Parathyroid adenoma (tissue), 2 donors: ENCODE results near the gene LRP1B.

Experiments used
- H2AFZ ChIP-seq: fragments of 300-600 bp; sonication (generic); one replicate; pipeline ENCODE4 v1.7.0; 2017; ENCODE audit warnings: antibody characterized with exemption, mild to moderate bottlenecking
- H3K27ac ChIP-seq: fragments of 300-600 bp; sonication (generic); one replicate; pipeline ENCODE4 v1.7.0; 2017
- H3K27me3 ChIP-seq: fragments of 300-600 bp; sonication (generic); one replicate; pipeline ENCODE4 v1.7.0; 2017; ENCODE audit warnings: low read length; ENCODE audit not compliant: control insufficient read depth, insufficient read depth
- H3K36me3 ChIP-seq: fragments of 300-600 bp; sonication (generic); one replicate; pipeline ENCODE4 v1.7.0; 2017; ENCODE audit warnings: low read length; ENCODE audit not compliant: control insufficient read depth, insufficient read depth
- H3K4me1 ChIP-seq: fragments of 300-600 bp; sonication (generic); one replicate; pipeline ENCODE4 v1.7.0; 2017; ENCODE audit warnings: control low read depth
- H3K4me2 ChIP-seq: fragments of 300-600 bp; sonication (generic); one replicate; pipeline ENCODE4 v1.7.0; 2017; ENCODE audit warnings: low read length
- H3K4me3 ChIP-seq: fragments of 300-600 bp; sonication (generic); one replicate; pipeline ENCODE4 v1.7.0; 2017; ENCODE audit warnings: low read depth, low read length
- H3K79me2 ChIP-seq: fragments of 300-600 bp; sonication (generic); one replicate; pipeline ENCODE4 v1.7.0; 2017; ENCODE audit warnings: control low read depth
- H3K9ac ChIP-seq: fragments of 300-600 bp; sonication (generic); one replicate; pipeline ENCODE4 v1.7.0; 2017; ENCODE audit warnings: mild to moderate bottlenecking
- H3K9me3 ChIP-seq: fragments of 300-600 bp; sonication (generic); one replicate; pipeline ENCODE4 v1.7.0; 2017; ENCODE audit warnings: low read length; ENCODE audit not compliant: control insufficient read depth
- CTCF ChIP-seq: fragments of 300-600 bp; sonication (generic); IDR thresholded peaks from one replicate; pipeline ENCODE4 v1.7.0; 2017; ENCODE audit warnings: antibody characterized with exemption, mild to moderate bottlenecking
- donor health status: primary hyperparathyroidism.

LRP1B gene

GRCh38 chr2:141869572-141869971, 261.2 kb downstream of the LRP1B start:
- no peak overlapping the region for H3K27ac ChIP-seq
- no peak overlapping the region for H3K4me2 ChIP-seq
- H3K9ac ChIP-seq, result no peak overlapping the region
- no peaks in the 10 kb centered on the region for H3K4me1 ChIP-seq
- H3K79me2 ChIP-seq, result no peaks in the 10 kb centered on the region
- TF ChIP-seq CTCF, result no peak
- H3K27me3 ChIP-seq, result no peaks in the 10 kb centered on the region
- H3K36me3 ChIP-seq, result no peaks in the 10 kb centered on the region
- H2AFZ ChIP-seq, result no peak overlapping the region
- no peaks in the 10 kb centered on the region for H3K9me3 ChIP-seq
- no peak overlapping the region for H3K4me3 ChIP-seq

GRCh38 chr2:141863964-141864363, 266.9 kb downstream of the LRP1B start:
- Histone ChIP-seq H3K27ac (no peak overlapping the region), H3K9ac (no peak overlapping the region), H3K27me3 (no peaks in the 10 kb centered on the region), H3K4me1 (no peaks in the 10 kb centered on the region), H2AFZ (no peak overlapping the region), H3K79me2 (no peaks in the 10 kb centered on the region), H3K4me3 (no peak overlapping the region), H3K36me3 (no peaks in the 10 kb centered on the region), H3K9me3 (no peaks in the 10 kb centered on the region), H3K4me2 (no peak overlapping the region)
- TF ChIP-seq CTCF, result no peak

- Histone ChIP-seq H3K27ac (no peak overlapping the region), H3K27me3 (no peaks in the 10 kb centered on the region), H3K36me3 (no peaks in the 10 kb centered on the region), H3K9ac (no peak overlapping the region), H3K4me2 (no peak overlapping the region), H3K4me1 (no peaks in the 10 kb centered on the region), H3K79me2 (no peaks in the 10 kb centered on the region), H3K4me3 (no peak overlapping the region), H2AFZ (no peak overlapping the region), H3K9me3 (no peaks in the 10 kb centered on the region)
- no peak for TF ChIP-seq CTCF
Observed at GRCh38 chr2:141856215-141856919, 274.4 kb downstream of the LRP1B start.

- no peak overlapping the region for H3K27ac ChIP-seq
- H3K9ac ChIP-seq, result no peak overlapping the region
- no peaks in the 10 kb centered on the region for H3K27me3 ChIP-seq
- H2AFZ ChIP-seq, result no peak overlapping the region
- H3K4me1 ChIP-seq, result no peaks in the 10 kb centered on the region
- H3K36me3 ChIP-seq, result no peaks in the 10 kb centered on the region
- H3K9me3 ChIP-seq, result no peaks in the 10 kb centered on the region
- no peaks in the 10 kb centered on the region for H3K79me2 ChIP-seq
- no peak overlapping the region for H3K4me2 ChIP-seq
- H3K4me3 ChIP-seq, result no peak overlapping the region
- no peak for TF ChIP-seq CTCF
Observed at GRCh38 chr2:141848191-141848590, 282.6 kb downstream of the LRP1B start.

- H3K9ac ChIP-seq, result no peak overlapping the region
- no peaks in the 10 kb centered on the region for H3K4me1 ChIP-seq
- H2AFZ ChIP-seq, result no peak overlapping the region
- H3K4me3 ChIP-seq, result no peak overlapping the region
- H3K27me3 ChIP-seq, result no peaks in the 10 kb centered on the region
- no peak overlapping the region for H3K4me2 ChIP-seq
- no peaks in the 10 kb centered on the region for H3K36me3 ChIP-seq
- no peak for TF ChIP-seq CTCF
- no peaks in the 10 kb centered on the region for H3K9me3 ChIP-seq
- H3K79me2 ChIP-seq, result no peaks in the 10 kb centered on the region
- no peak overlapping the region for H3K27ac ChIP-seq
Observed at GRCh38 chr2:141844231-141844630, 286.6 kb downstream of the LRP1B start.
